Nephron (organoid): Measurements from ENCODE around the gene BAIAP2.

Experiments
- H3K27ac Mint-ChIP-seq, 3 experiments: 2 replicates each; pipeline ENCODE4 v1.8.0; 2020; ENCODE audit warnings: mixed read lengths in 3 of 3, mild to moderate bottlenecking in 2 of 3, moderate library complexity in 1 of 3
- H3K27me3 Mint-ChIP-seq: 2 replicates; pipeline ENCODE4 v1.8.0; 2021; ENCODE audit warnings: low read depth, mild to moderate bottlenecking, moderate library complexity, mixed read lengths
- H3K36me3 Mint-ChIP-seq: 2 replicates; pipeline ENCODE4 v1.8.0; 2020; ENCODE audit warnings: low read depth, mixed read lengths
- H3K4me1 Mint-ChIP-seq: 2 replicates; pipeline ENCODE4 v1.8.0; 2020; ENCODE audit warnings: mixed read lengths
- H3K4me3 Mint-ChIP-seq, 3 experiments: 2 replicates each; pipeline ENCODE4 v1.8.0; 2020; ENCODE audit warnings: mild to moderate bottlenecking in 3 of 3, mixed read lengths in 3 of 3, moderate library complexity in 2 of 3
- H3K9me3 Mint-ChIP-seq: 2 replicates; pipeline ENCODE4 v1.8.0; 2020; ENCODE audit warnings: mixed read lengths
- TF ChIP-seq, protein P1 (sequence below), 3 experiments: fragments of 200-600 bp; sonication (generic); IDR thresholded peaks; one replicate each; pipeline ENCODE4 v1.5.0; 2021; ENCODE audit warnings: antibody characterized with exemption in 3 of 3; ENCODE audit not compliant: unreplicated experiment in 3 of 3

BAIAP2 gene

GRCh38 chr17:81037798-81038733 is 3.1 kb downstream of the BAIAP2 start:
- Mint-ChIP-seq H3K27me3 (peaks cover 9% of the 10 kb centered on the region), H3K9me3 (no peaks in the 10 kb centered on the region), H3K4me3 (peak overlapping the region; percentile 86 to 95 (median 88)), H3K27ac (peak overlapping the region; percentile 15 to 88 (median 52)), H3K4me1 (peaks cover 57% of the 10 kb centered on the region), H3K36me3 (no peaks in the 10 kb centered on the region)
- TF ChIP-seq, protein P1, sequence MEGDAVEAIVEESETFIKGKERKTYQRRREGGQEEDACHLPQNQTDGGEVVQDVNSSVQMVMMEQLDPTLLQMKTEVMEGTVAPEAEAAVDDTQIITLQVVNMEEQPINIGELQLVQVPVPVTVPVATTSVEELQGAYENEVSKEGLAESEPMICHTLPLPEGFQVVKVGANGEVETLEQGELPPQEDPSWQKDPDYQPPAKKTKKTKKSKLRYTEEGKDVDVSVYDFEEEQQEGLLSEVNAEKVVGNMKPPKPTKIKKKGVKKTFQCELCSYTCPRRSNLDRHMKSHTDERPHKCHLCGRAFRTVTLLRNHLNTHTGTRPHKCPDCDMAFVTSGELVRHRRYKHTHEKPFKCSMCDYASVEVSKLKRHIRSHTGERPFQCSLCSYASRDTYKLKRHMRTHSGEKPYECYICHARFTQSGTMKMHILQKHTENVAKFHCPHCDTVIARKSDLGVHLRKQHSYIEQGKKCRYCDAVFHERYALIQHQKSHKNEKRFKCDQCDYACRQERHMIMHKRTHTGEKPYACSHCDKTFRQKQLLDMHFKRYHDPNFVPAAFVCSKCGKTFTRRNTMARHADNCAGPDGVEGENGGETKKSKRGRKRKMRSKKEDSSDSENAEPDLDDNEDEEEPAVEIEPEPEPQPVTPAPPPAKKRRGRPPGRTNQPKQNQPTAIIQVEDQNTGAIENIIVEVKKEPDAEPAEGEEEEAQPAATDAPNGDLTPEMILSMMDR (IDR thresholded peaks at IDR 0.05; ENCODE audit: unreplicated experiment in 3 of 3): no peak

DNA sequence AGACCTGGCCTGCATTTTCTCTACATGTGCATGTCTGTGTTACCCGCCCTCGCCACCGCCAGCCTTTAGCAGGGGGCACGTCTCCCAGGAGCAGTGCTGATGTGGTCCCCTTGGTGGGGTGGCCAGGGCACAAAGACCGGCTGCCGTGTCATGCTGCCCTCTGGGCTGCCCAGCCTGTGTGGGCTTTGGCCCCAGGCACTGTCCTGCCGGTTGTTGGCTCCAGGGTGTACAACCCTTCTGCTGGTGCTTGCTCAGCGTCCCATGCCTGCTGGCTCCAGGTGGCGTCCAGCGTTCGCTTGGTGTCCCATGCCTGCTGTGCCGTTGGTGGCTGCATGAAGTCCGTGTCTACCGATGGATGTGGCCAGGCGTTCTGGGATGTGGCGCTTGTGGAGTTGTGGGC is 4.1 kb downstream of the BAIAP2 start:
- Mint-ChIP-seq H3K36me3 (no peaks in the 10 kb centered on the region), H3K4me3 (no peak overlapping the region), H3K4me1 (peaks cover 55% of the 10 kb centered on the region), H3K27ac (no peak overlapping the region), H3K9me3 (no peaks in the 10 kb centered on the region), H3K27me3 (peaks cover 9% of the 10 kb centered on the region)
- TF ChIP-seq, protein P1 (IDR thresholded peaks at IDR 0.05; ENCODE audit: unreplicated experiment in 3 of 3): no peak

GRCh38 chr17:81039854-81040758 is 5.2 kb downstream of the BAIAP2 start:
- H3K36me3 Mint-ChIP-seq: no peaks in the 10 kb centered on the region
- peak overlapping the region in 2 of 3 experiments; percentile 22 to 23 for H3K4me3 Mint-ChIP-seq
- H3K4me1 Mint-ChIP-seq: peaks cover 64% of the 10 kb centered on the region
- H3K9me3 Mint-ChIP-seq: no peaks in the 10 kb centered on the region
- H3K27me3 Mint-ChIP-seq: peaks cover 12% of the 10 kb centered on the region
- peak overlapping the region; percentile 24 to 33 (median 25) for H3K27ac Mint-ChIP-seq
- TF ChIP-seq, protein P1 (IDR thresholded peaks at IDR 0.05; ENCODE audit: unreplicated experiment in 3 of 3): no peak

GRCh38 chr17:81040791-81041337 is 5.9 kb downstream of the BAIAP2 start:
- Mint-ChIP-seq H3K27me3 (peaks cover 12% of the 10 kb centered on the region), H3K4me3 (no peak overlapping the region), H3K4me1 (peaks cover 65% of the 10 kb centered on the region), H3K9me3 (no peaks in the 10 kb centered on the region), H3K27ac (peak overlapping the region; percentile 33 to 73 (median 56)), H3K36me3 (no peaks in the 10 kb centered on the region)
- TF ChIP-seq, protein P1 (IDR thresholded peaks at IDR 0.05; ENCODE audit: unreplicated experiment in 3 of 3): peak in 2 of 3 experiments; percentile 27 to 30

GRCh38 chr17:81042606-81043005 is 7.7 kb downstream of the BAIAP2 start:
- peak overlapping the region in 2 of 3 experiments; percentile 55 to 61 for H3K27ac Mint-ChIP-seq
- peaks cover 8% of the 10 kb centered on the region for H3K27me3 Mint-ChIP-seq
- no peaks in the 10 kb centered on the region for H3K9me3 Mint-ChIP-seq
- H3K36me3 Mint-ChIP-seq: no peaks in the 10 kb centered on the region
- TF ChIP-seq, protein P1 (IDR thresholded peaks at IDR 0.05; ENCODE audit: unreplicated experiment in 3 of 3): no peak
- peaks cover 52% of the 10 kb centered on the region for H3K4me1 Mint-ChIP-seq
- H3K4me3 Mint-ChIP-seq: no peak overlapping the region
